Colonic mucosa (tissue), 4 donors: ENCODE results near the gene OASL. TPM values are rescaled to one million over a fixed set of nuclear protein-coding genes. Genes with fewer than 3 reads are reported as not detected.

ENCODE experiments used
- DNase-seq: peaks from one replicate; pipeline ENCODE4 v3.0.0-alpha.2; 2020
- H3K27ac ChIP-seq: fragments of 200-600 bp; one replicate; pipeline ENCODE4 v1.8.0; 2021
- H3K27me3 ChIP-seq: fragments of 200-600 bp; one replicate; pipeline ENCODE4 v1.8.0; 2021
- H3K36me3 ChIP-seq: fragments of 200-600 bp; one replicate; pipeline ENCODE4 v1.8.0; 2021
- H3K4me1 ChIP-seq: fragments of 200-600 bp; one replicate; pipeline ENCODE4 v1.8.0; 2021; ENCODE audit warnings: mild to moderate bottlenecking
- H3K4me3 ChIP-seq: fragments of 200-600 bp; one replicate; pipeline ENCODE4 v1.8.0; 2021
- H3K9ac ChIP-seq, 2 donors: one replicate each; pipeline ENCODE4 v1.7.0; 2013; ENCODE audit warnings: control low read depth in 2 of 2, low read depth in 2 of 2, low read length in 2 of 2
- H3K9me3 ChIP-seq: fragments of 200-600 bp; one replicate; pipeline ENCODE4 v1.8.0; 2021
- intact Hi-C: fragments of 100-400 bp; cut with DNase I; formaldehyde crosslinking; loops from one replicate; pipeline ENCODE4 v1.14.1; 2022
- total RNA-seq, 2 donors: library from RNA; stranded (reverse); fragmentation: NEBNext Ultra II Directional in 1 of 2; extraction: Animal tissue kit (Norgen Biotek cat#: 25700) in 1 of 2; gene quantifications; one replicate each; pipeline ENCODE4 v1.2.1, GENCODE V29; 2021
- TF ChIP-seq, protein P1 (sequence below): fragments of 200-600 bp; IDR thresholded peaks from one replicate; pipeline ENCODE4 v1.8.0; 2022; ENCODE audit warnings: antibody characterized with exemption, mild to moderate bottlenecking
- donor health status: healthy.
- donor health status: DM: no; HTN: no; CAD: no.
- donor health status: DM: no; HTN: no; CAD: no.

Gene OASL
- total RNA-seq, 2 donors from 2014 or later: 5.2 to 7.0 TPM

DNA sequence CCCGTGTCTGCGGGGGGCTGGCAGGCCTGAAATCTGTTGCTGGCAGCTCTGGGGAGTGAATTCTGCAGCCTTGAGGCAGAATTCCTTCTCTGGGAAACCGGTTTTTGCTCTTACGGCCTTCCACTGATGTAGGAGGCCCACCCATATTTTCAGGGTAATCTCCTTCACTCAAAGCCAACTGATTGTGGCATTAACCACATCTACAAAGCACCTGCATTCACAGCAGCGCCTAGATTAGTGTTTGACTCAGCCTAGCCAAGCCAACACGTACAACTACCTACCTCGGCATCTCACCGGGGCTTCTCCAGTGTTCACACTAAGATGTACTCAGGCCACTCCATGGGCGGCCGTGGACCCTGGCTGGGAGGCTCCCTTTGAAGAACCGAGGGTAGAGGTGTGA, 38.5 kb downstream of the OASL start:
- H3K4me1 ChIP-seq: no peaks in the 10 kb centered on the region
- no peaks in the 10 kb centered on the region for H3K36me3 ChIP-seq
- H3K27me3 ChIP-seq: no peaks in the 10 kb centered on the region
- intact Hi-C loops: loop anchor here (10.0 kb wide), 1 partner anchor 356 kb away; the partner anchor contains the start of gene CABP1
- no peak overlapping the region for H3K27ac ChIP-seq
- no peaks in the 10 kb centered on the region for H3K9me3 ChIP-seq
- DNase-seq: no peak
- TF ChIP-seq, protein P1, sequence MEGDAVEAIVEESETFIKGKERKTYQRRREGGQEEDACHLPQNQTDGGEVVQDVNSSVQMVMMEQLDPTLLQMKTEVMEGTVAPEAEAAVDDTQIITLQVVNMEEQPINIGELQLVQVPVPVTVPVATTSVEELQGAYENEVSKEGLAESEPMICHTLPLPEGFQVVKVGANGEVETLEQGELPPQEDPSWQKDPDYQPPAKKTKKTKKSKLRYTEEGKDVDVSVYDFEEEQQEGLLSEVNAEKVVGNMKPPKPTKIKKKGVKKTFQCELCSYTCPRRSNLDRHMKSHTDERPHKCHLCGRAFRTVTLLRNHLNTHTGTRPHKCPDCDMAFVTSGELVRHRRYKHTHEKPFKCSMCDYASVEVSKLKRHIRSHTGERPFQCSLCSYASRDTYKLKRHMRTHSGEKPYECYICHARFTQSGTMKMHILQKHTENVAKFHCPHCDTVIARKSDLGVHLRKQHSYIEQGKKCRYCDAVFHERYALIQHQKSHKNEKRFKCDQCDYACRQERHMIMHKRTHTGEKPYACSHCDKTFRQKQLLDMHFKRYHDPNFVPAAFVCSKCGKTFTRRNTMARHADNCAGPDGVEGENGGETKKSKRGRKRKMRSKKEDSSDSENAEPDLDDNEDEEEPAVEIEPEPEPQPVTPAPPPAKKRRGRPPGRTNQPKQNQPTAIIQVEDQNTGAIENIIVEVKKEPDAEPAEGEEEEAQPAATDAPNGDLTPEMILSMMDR: no peak
- H3K4me3 ChIP-seq: no peak overlapping the region
- H3K9ac ChIP-seq: no peak overlapping the region

DNA sequence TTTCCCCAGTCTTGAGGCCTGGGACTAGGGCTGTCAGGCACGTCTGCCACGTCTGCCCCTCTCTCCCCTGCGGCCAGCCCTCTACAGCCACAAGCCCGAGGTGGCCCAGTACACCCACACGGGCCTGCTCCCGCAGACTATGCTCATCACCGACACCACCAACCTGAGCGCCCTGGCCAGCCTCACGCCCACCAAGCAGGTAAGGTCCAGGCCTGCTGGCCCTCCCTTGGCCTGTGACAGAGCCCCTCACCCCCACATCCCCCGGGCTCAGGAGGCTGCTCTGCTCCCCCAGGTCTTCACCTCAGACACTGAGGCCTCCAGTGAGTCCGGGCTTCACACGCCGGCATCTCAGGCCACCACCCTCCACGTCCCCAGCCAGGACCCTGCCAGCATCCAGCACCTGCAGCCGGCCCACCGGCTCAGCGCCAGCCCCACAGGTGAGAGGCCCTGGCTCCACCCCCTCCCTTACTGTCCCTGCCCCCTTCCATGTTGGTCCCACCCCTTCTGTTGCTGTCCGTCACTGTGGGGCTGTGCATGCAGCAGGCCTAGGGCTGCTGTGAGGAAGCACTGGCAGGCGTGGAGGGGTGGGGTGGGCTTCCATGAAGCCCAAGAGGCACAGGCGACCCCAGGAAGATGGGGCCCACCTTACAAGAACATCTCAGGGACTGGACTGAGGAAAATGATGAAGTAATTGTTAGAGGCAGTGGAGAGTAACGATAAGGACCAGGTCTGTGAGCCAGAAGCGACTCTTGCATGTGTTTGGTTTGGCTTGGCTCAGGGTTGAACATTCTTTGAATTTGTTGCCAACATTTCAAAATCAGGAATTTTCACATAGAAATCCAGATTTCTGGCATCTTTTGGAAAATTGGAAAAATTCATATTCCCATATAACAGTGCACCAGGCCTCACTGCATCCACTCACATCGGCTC, 39.6 kb downstream of the OASL start:
- no peaks in the 10 kb centered on the region for H3K9me3 ChIP-seq
- no peaks in the 10 kb centered on the region for H3K4me1 ChIP-seq
- H3K27me3 ChIP-seq: no peaks in the 10 kb centered on the region
- intact Hi-C loops: loop anchor here (10.0 kb wide), 1 partner anchor 355 kb away; the partner anchor contains the start of gene CABP1
- H3K9ac ChIP-seq: no peak overlapping the region
- no peak for DNase-seq
- TF ChIP-seq, protein P1: no peak
- H3K4me3 ChIP-seq: no peak overlapping the region
- no peaks in the 10 kb centered on the region for H3K36me3 ChIP-seq
- no peak overlapping the region for H3K27ac ChIP-seq

DNA sequence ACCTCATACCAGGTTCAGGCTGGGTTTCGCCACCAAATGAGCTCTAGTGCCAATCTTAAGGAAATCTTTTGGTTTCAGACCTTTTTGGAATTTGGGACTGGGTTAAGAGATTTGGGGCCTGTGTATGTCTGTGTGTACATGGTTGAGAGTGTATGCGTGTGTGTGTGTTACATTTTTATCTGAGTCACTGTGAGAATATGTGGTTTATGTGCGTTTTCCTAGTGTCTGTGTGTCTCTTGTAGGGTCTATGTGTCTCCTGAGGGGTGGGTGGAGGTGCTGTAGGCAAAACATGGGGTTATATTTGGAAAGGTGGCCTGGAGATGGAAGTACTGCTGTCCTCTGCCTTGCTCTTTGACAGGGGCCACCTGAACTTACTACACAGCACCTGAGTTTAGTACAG, 40.6 kb downstream of the OASL start:
- Histone ChIP-seq H3K27ac (no peak overlapping the region), H3K4me1 (no peaks in the 10 kb centered on the region), H3K27me3 (no peaks in the 10 kb centered on the region), H3K36me3 (no peaks in the 10 kb centered on the region), H3K4me3 (no peak overlapping the region), H3K9ac (no peak overlapping the region), H3K9me3 (no peaks in the 10 kb centered on the region)
- TF ChIP-seq, protein P1: no peak
- intact Hi-C loops: no loop called here
- no peak for DNase-seq

DNA sequence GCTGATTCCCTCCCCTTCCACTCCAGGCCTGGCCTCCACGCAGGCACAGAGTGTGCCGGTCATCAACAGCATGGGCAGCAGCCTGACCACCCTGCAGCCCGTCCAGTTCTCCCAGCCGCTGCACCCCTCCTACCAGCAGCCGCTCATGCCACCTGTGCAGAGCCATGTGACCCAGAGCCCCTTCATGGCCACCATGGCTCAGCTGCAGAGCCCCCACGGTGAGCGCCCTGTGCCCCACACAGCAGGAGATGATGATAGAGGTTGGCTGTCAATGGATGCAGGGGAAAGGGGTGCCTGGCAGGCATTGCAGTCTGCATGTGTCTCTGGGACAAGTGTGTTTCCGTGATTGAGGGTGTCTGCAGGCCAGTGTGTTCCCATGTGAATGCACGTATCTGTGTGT, 41.6 kb downstream of the OASL start:
- DNase-seq: no peak
- intact Hi-C loops: no loop called here
- no peak overlapping the region for H3K27ac ChIP-seq
- TF ChIP-seq, protein P1: no peak
- H3K9ac ChIP-seq: no peak overlapping the region
- H3K4me3 ChIP-seq: no peak overlapping the region
- no peaks in the 10 kb centered on the region for H3K36me3 ChIP-seq
- no peaks in the 10 kb centered on the region for H3K27me3 ChIP-seq
- H3K4me1 ChIP-seq: no peaks in the 10 kb centered on the region
- H3K9me3 ChIP-seq: no peaks in the 10 kb centered on the region

DNA sequence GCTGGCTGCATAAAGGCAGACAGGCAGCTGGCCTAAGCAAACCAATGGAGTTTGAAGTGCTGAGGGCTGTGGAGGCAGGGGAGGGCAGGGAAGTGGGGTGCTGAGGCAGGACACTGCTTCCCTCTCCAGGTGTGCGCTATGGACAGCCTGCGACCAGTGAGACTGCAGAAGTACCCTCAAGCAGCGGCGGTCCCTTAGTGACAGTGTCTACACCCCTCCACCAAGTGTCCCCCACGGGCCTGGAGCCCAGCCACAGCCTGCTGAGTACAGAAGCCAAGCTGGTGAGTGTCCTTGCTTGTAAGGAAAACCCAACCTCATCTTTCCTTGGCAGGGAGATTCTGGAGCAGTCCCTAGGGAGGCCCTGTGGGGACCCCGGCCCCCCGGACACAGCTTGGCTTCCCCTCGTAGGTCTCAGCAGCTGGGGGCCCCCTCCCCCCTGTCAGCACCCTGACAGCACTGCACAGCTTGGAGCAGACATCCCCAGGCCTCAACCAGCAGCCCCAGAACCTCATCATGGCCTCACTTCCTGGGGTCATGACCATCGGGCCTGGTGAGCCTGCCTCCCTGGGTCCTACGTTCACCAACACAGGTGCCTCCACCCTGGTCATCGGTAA, 42.8 kb downstream of the OASL start:
- no peaks in the 10 kb centered on the region for H3K4me1 ChIP-seq
- H3K9ac ChIP-seq: no peak overlapping the region
- intact Hi-C loops: no loop called here
- no peak overlapping the region for H3K27ac ChIP-seq
- DNase-seq: no peak
- no peaks in the 10 kb centered on the region for H3K27me3 ChIP-seq
- H3K36me3 ChIP-seq: no peaks in the 10 kb centered on the region
- TF ChIP-seq, protein P1: no peak
- H3K4me3 ChIP-seq: no peak overlapping the region
- H3K9me3 ChIP-seq: no peaks in the 10 kb centered on the region
